Lower lobe of right lung (tissue), 2 donors: ENCODE results near the gene NRSN1. TPM values are rescaled to one million over a fixed set of nuclear protein-coding genes. Genes with fewer than 3 reads are reported as not detected.

ENCODE experiments used
- ATAC-seq, 2 donors: fragments of 200-7000 bp; cut with Tn5 transposase; one replicate each; pipeline ENCODE4 v1.9.1; 2020 to 2022; ENCODE audit warnings: mild to moderate bottlenecking in 2 of 2, moderate library complexity in 2 of 2
- DNase-seq: peaks from one replicate; pipeline ENCODE4 v3.0.0-alpha.2; 2020
- H3K27ac ChIP-seq: fragments of 200-600 bp; one replicate; pipeline ENCODE4 v1.8.0; 2022
- H3K27me3 ChIP-seq: fragments of 200-600 bp; one replicate; pipeline ENCODE4 v1.8.0; 2022; ENCODE audit warnings: low read depth
- H3K36me3 ChIP-seq: fragments of 200-600 bp; one replicate; pipeline ENCODE4 v1.8.0; 2022; ENCODE audit warnings: mild to moderate bottlenecking
- H3K4me1 ChIP-seq: fragments of 200-600 bp; one replicate; pipeline ENCODE4 v1.8.0; 2022
- H3K4me3 ChIP-seq: fragments of 200-600 bp; one replicate; pipeline ENCODE4 v1.8.0; 2022; ENCODE audit warnings: mild to moderate bottlenecking
- H3K9me3 ChIP-seq: fragments of 200-600 bp; one replicate; pipeline ENCODE4 v1.8.0; 2022
- intact Hi-C: fragments of 100-400 bp; cut with DNase I; formaldehyde crosslinking; loops from one replicate; pipeline ENCODE4 v1.11.0; 2022
- total RNA-seq: library from RNA; stranded (reverse); fragmentation: NEBNext Ultra II Directional; extraction: Animal tissue kit (Norgen Biotek cat#: 25700); gene quantifications from one replicate; pipeline ENCODE4 v1.2.1, GENCODE V29; 2021
- TF ChIP-seq, protein P1 (sequence below): fragments of 200-600 bp; IDR thresholded peaks from one replicate; pipeline ENCODE4 v1.8.0; 2022; ENCODE audit warnings: antibody characterized with exemption, mild to moderate bottlenecking
- donor health status: DM: no; HTN: yes; CAD: no; lungs with severe emphysema.

The NRSN1 gene
- total RNA-seq, 1 donor from 2014 or later, result not detected

DNA sequence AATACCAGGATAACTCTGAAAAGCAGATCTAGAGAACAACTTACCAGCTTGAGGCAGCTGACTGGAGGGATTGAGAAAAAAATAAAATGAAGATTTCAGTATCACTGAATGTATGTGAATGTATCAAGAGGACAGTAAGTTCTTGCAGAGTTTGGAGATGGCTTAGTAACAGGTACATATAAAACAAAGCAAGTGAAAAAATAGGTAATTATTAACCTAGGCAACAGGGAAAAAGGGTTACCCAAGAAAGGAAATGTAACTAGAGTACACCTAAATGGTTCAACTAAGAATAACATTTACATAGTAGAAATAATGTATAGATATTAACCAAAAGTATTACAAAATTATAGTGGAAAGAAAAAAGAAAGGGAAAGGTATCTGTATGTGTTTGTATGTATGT lies 67.3 kb downstream of the NRSN1 start:
- DNase-seq (no peak), ATAC-seq (no peak)
- Histone ChIP-seq H3K9me3 (no peaks in the 10 kb centered on the region), H3K27me3 (no peaks in the 10 kb centered on the region), H3K36me3 (no peaks in the 10 kb centered on the region), H3K4me3 (no peak overlapping the region), H3K27ac (no peak overlapping the region), H3K4me1 (no peaks in the 10 kb centered on the region)
- intact Hi-C loops, result no loop called here
- TF ChIP-seq, protein P1, sequence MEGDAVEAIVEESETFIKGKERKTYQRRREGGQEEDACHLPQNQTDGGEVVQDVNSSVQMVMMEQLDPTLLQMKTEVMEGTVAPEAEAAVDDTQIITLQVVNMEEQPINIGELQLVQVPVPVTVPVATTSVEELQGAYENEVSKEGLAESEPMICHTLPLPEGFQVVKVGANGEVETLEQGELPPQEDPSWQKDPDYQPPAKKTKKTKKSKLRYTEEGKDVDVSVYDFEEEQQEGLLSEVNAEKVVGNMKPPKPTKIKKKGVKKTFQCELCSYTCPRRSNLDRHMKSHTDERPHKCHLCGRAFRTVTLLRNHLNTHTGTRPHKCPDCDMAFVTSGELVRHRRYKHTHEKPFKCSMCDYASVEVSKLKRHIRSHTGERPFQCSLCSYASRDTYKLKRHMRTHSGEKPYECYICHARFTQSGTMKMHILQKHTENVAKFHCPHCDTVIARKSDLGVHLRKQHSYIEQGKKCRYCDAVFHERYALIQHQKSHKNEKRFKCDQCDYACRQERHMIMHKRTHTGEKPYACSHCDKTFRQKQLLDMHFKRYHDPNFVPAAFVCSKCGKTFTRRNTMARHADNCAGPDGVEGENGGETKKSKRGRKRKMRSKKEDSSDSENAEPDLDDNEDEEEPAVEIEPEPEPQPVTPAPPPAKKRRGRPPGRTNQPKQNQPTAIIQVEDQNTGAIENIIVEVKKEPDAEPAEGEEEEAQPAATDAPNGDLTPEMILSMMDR, result no peak

DNA sequence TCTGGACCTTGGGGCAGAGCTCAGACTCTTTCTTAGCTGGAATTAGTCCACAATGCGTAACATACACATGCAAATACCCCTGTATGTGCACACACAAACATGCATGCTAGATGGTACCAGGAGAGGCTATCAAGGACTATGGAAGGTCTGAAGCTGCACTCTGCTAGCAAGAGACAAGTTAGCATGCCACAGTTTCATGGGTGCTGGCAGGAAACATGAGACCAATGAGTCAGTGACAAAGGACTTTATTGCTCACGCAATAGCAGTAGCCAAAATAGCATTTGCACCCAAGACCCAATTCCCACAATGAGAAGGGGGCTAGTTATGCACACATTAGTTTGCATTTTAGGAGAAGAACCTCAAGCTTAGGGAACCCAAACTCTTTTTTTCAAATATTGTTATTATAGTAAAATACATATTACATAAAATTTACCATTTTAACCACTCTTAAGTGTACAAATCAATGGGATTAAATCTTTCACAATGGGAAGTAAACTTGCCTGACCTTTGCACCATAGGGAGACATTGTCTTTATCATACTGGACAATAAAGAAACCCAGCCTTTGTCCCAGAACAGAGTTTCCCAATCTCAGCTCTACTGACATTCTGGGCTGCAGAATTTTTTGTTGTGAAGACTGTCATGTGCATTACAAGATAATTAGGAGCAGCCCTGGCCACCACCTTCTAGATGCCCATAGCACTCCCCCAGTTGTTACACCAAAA lies 69.1 kb downstream of the NRSN1 start:
- H3K36me3 ChIP-seq, result no peaks in the 10 kb centered on the region
- no peaks in the 10 kb centered on the region for H3K9me3 ChIP-seq
- H3K27ac ChIP-seq, result no peak overlapping the region
- H3K4me3 ChIP-seq, result no peak overlapping the region
- intact Hi-C loops, result no loop called here
- TF ChIP-seq, protein P1, result no peak
- DNase-seq (no peak), ATAC-seq (no peak)
- no peaks in the 10 kb centered on the region for H3K27me3 ChIP-seq
- no peaks in the 10 kb centered on the region for H3K4me1 ChIP-seq

DNA sequence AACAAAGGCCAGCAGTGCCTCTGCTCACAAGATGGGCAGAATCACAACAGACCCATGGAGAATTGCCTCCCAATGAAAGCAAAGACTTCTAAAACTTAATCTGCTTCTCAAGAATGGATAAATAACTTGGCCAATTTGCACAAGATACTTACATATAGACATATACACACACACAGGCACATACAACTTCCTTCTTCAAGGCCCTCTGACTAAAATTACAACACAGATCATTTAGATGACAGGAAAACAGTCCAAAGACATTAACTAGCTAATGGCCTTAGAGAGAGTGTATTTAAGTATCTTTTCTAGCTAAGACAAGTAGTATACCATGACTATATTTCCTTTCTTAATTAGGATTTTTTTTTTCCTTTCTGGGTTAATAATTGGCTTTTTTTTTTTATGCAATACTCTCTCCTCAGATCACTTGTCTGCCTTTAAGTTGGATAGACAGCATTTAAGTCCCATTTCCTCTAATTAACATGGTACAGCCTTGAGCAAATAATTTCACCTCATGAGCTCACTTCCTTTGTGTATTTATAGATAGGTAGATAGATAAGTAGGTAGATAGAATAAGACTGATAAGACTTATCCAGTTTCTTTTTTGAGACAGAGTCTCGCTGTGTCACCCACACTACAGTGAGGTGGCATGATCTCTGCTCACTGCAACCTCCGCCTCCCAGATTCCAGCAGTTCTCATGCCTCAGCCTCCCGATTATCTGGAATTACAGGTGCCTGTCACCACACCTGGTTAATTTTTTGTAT lies 70.0 kb downstream of the NRSN1 start:
- intact Hi-C loops, result no loop called here
- ATAC-seq, result peak in 1 of 2 donors; percentile 21

More for the DNA sequence above, 70.0 kb downstream of the NRSN1 start:
- no peak overlapping the region for H3K4me3 ChIP-seq
- no peaks in the 10 kb centered on the region for H3K36me3 ChIP-seq
- no peaks in the 10 kb centered on the region for H3K27me3 ChIP-seq
- no peak for DNase-seq
- no peaks in the 10 kb centered on the region for H3K9me3 ChIP-seq
- H3K4me1 ChIP-seq, result no peaks in the 10 kb centered on the region
- TF ChIP-seq, protein P1, result no peak
- no peak overlapping the region for H3K27ac ChIP-seq

Other genes with a start within 250 kb of the NRSN1 start
- gene DCDC2, start 231.8 kb downstream of the NRSN1 start, total RNA-seq, result 5.6 TPM